GM12801 (cell line): ENCODE measurements around the gene FTO.

Experiments used
- TF ChIP-seq, protein P1 (sequence below): IDR thresholded peaks from one replicate; pipeline ENCODE4 v1.5.1; 2011; ENCODE audit warnings: control low read depth; ENCODE audit not compliant: insufficient read length; ENCODE audit errors: extremely low read depth

FTO gene

GRCh38 chr16:54152362-54153239 is 448.6 kb downstream of the FTO start:
- TF ChIP-seq, protein P1, sequence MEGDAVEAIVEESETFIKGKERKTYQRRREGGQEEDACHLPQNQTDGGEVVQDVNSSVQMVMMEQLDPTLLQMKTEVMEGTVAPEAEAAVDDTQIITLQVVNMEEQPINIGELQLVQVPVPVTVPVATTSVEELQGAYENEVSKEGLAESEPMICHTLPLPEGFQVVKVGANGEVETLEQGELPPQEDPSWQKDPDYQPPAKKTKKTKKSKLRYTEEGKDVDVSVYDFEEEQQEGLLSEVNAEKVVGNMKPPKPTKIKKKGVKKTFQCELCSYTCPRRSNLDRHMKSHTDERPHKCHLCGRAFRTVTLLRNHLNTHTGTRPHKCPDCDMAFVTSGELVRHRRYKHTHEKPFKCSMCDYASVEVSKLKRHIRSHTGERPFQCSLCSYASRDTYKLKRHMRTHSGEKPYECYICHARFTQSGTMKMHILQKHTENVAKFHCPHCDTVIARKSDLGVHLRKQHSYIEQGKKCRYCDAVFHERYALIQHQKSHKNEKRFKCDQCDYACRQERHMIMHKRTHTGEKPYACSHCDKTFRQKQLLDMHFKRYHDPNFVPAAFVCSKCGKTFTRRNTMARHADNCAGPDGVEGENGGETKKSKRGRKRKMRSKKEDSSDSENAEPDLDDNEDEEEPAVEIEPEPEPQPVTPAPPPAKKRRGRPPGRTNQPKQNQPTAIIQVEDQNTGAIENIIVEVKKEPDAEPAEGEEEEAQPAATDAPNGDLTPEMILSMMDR = no peak

- TF ChIP-seq, protein P1 = no peak
Measured at GRCh38 chr16:54153240-54153934, 449.4 kb downstream of the FTO start.

DNA sequence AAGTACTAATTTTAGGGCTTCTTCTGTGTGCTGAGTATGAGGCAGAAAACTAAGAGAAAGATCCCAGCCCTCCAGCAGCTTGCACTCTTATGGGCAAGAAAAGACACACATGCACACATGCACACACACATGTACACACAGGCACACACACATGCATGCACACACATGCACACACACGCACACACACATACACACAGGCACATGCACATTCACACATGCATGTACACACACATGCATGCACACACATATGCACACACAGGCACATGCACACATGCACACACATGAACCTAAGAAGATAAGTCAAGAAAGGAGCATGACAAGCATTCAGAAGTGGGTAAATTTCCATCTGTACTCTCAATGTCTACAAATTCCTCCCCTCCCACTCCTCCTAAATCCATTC is 452.4 kb downstream of the FTO start:
- TF ChIP-seq, protein P1 = no peak

DNA sequence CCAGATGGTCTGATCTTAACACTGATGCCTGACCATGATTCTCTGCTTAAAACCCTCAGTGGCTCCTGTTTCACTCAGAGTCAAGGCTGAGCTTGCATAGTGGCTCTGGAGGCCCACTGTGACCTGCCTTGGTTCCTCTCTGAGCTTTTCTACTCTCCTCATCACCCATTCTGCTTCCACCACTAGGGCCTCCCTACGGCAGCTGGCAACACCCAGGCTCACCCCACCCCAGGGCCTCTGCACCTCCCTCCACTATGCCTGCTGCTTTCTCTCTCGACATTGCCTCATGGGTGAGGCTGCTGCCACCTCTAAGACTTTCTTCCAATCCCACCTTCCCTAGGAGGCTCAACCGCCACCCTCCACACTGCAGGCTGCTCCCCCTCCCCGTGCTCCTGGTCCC is 455.0 kb downstream of the FTO start:
- TF ChIP-seq, protein P1 = no peak

GRCh38 chr16:54159490-54160080 is 455.6 kb downstream of the FTO start:
- TF ChIP-seq, protein P1 = no peak

DNA sequence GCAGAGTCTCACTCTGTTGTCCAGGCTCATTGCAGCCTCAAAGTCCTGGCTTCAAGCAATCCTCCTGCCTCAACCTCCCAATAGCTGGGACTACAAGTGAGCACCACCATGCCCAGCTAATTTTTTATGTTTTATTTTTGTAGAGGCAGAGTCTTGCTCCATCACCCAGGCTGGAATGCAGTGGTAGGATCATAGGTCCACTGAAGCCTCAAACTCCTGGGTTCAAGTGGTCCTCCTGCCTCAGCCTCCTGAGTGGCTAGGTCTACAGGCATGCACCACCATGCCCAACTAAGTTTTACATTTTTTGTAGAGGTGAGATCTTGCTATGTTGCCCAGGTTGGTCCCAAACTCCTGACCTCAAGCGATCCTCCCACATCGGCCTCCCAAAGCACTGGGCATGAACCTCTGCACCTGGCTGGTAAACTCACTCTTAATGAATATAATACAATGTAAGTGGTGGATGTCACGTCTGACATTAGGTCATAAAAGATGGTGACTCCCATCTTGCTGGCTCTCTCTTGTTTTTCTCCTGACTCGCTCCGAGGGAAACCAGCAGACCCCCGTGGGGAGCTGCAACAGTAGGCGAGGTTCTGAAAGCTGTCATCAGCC is 456.4 kb downstream of the FTO start:
- TF ChIP-seq, protein P1 = no peak
